ENCODE results near the gene CPHXL. TPM values are rescaled to one million over a fixed set of nuclear protein-coding genes. Genes with fewer than 3 reads are reported as not detected.

Gene CPHXL
- total and polyA plus RNA-seq, 11 donors, result not detected

DNA sequence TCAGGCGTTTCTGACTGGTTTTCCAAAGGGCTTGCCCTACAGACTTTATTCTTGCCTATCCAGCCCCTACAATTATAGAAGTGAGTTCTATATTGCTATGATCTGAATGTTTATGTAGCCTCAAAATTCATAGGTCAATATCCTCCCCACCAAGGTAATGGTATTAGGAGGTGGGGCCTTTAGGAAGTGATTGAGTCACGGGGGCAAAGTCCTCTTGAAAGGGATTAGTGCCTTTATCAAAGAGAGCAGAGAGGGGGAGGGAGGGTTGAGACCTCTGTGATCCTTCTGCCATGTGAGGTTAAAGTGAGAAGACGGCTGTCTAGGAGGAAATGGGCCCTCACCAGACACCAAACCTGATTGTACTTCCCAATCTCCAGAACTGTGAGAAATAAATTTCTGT, 931 bp upstream of the CPHXL start:
- H3K9me3 ChIP-seq, result peaks cover 0 to 3% (median 0%) of the 10 kb centered on the region in 12 donors
- no peaks in the 10 kb centered on the region for H3K4me1 ChIP-seq
- H3K4me3 ChIP-seq, result no peak overlapping the region
- no peaks in the 10 kb centered on the region for H3K27me3 ChIP-seq
- no peak for TF ChIP-seq POLR2A (IDR thresholded peaks at IDR 0.05)
- TF ChIP-seq, protein P1, sequence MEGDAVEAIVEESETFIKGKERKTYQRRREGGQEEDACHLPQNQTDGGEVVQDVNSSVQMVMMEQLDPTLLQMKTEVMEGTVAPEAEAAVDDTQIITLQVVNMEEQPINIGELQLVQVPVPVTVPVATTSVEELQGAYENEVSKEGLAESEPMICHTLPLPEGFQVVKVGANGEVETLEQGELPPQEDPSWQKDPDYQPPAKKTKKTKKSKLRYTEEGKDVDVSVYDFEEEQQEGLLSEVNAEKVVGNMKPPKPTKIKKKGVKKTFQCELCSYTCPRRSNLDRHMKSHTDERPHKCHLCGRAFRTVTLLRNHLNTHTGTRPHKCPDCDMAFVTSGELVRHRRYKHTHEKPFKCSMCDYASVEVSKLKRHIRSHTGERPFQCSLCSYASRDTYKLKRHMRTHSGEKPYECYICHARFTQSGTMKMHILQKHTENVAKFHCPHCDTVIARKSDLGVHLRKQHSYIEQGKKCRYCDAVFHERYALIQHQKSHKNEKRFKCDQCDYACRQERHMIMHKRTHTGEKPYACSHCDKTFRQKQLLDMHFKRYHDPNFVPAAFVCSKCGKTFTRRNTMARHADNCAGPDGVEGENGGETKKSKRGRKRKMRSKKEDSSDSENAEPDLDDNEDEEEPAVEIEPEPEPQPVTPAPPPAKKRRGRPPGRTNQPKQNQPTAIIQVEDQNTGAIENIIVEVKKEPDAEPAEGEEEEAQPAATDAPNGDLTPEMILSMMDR (IDR thresholded peaks at IDR 0.05), result no peak
- no peaks in the 10 kb centered on the region for H3K36me3 ChIP-seq
- intact Hi-C loops (cut with DNase I), result no loop called here
- 37 to 51% (median 47%) methylated on average over 3 of the region's 3 CpGs for WGBS, 4 donors
- DNase-seq, result no peak
- no peak for ATAC-seq
- H3K27ac ChIP-seq, result no peak overlapping the region

DNA sequence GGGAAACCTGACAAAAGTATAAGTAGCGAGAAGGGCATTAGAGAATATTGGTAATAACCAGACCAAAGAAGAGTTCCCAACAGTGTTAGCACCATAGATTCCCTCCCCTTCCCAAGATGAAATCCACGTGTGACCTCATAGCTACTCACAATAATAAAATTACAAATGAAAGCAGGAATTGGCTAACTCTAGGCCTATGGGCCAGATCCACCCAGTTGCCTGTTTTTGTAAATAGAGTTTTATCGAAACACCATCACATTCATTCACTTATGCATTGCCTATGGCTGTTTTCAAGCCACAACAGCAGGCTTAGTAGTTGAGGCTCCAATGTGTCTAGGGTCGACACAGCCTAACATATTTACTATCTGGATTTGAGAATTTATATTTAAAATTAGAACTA, 7.8 kb downstream of the CPHXL start:
- Histone ChIP-seq H3K9me3 (peaks cover 0 to 11% (median 0%) of the 10 kb centered on the region in 12 donors), H3K27ac (no peak overlapping the region), H3K36me3 (no peaks in the 10 kb centered on the region), H3K4me3 (no peak overlapping the region), H3K27me3 (no peaks in the 10 kb centered on the region), H3K4me1 (no peaks in the 10 kb centered on the region)
- 88 to 91% (median 90%) methylated on average over 4 of the region's 4 CpGs for WGBS, 4 donors
- intact Hi-C loops (cut with DNase I), result no loop called here
- ATAC-seq (no peak), DNase-seq (no peak)
- TF ChIP-seq POLR2A (IDR thresholded peaks at IDR 0.05), result no peak
- TF ChIP-seq, protein P1 (IDR thresholded peaks at IDR 0.05), result no peak

DNA sequence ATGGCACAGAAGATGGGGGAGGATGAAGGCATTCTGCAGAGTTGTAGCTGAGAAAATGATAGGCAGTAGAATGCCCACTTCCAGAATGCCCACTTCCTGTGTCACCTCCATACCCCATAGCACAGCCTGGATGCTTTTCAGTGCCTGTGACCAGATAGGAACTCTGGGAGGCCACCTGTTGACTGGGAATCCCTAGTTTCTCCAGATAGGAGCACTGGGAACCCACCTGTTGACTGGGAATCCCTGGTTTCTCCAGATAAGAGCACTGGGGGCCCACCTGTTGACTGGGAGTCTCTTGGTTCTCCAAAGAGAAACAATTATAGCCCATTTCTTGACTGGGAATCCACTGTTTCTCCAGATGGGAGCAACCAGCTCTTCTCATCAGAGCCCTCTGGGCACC, 11.6 kb downstream of the CPHXL start:
- H3K27ac ChIP-seq, result no peak overlapping the region
- no peak for TF ChIP-seq POLR2A (IDR thresholded peaks at IDR 0.05)
- TF ChIP-seq, protein P1 (IDR thresholded peaks at IDR 0.05), result no peak
- DNase-seq (no peak), ATAC-seq (no peak)
- H3K27me3 ChIP-seq, result no peaks in the 10 kb centered on the region
- H3K4me3 ChIP-seq, result no peak overlapping the region
- no peaks in the 10 kb centered on the region for H3K4me1 ChIP-seq
- H3K36me3 ChIP-seq, result no peaks in the 10 kb centered on the region
- peaks cover 0 to 30% (median 11%) of the 10 kb centered on the region in 12 donors for H3K9me3 ChIP-seq
- intact Hi-C loops (cut with DNase I), result no loop called here

DNA sequence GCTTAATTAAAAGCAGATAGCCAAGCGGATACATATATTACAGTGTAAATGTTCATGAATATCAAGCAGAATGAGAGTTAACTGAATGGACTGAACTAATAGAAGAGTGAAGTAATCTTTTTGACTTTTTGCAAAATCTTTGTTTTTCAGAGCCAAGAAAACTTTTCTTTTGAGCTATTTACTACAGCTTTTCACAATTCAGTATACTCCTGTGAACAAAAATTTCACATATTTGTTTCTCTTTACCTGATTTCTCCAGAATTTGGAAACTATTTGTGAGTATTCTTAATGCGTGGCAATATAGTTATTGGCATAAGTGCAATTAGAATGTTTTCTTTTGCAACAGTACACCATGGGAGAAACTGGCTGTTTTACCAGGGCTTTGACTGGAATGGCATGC, 15.9 kb downstream of the CPHXL start:
- no peak for TF ChIP-seq POLR2A (IDR thresholded peaks at IDR 0.05)
- TF ChIP-seq, protein P1 (IDR thresholded peaks at IDR 0.05), result no peak
- intact Hi-C loops (cut with DNase I), result no loop called here
- no peak overlapping the region for H3K27ac ChIP-seq

More for the DNA sequence above, 15.9 kb downstream of the CPHXL start:
- Histone ChIP-seq H3K9me3 (peaks cover 0 to 22% (median 14%) of the 10 kb centered on the region in 12 donors), H3K4me1 (no peaks in the 10 kb centered on the region), H3K27me3 (no peaks in the 10 kb centered on the region), H3K4me3 (no peak overlapping the region), H3K36me3 (no peaks in the 10 kb centered on the region)
- DNase-seq, result no peak
- WGBS, 4 donors, result 98 to 99% (median 98%) methylated on average over 2 of the region's 2 CpGs
- ATAC-seq, result no peak
